Immature natural killer cell (primary cell): ENCODE data around the gene FAM209A. TPM values are rescaled to one million over a fixed set of nuclear protein-coding genes. Genes with fewer than 3 reads are reported as not detected.
"Not testable (repeated sequence)": the region's sequence is repeated elsewhere in the genome, so short reads cannot be mapped to it uniquely, and the experiment has no call there.

ENCODE experiments used
- DNase-seq, 3 donors: peaks; one replicate each; pipeline ENCODE4 v3.0.0; 2022; ENCODE audit warnings: mixed read lengths in 1 of 3
- H3K27ac Mint-ChIP-seq, 6 donors: one replicate each; pipeline ENCODE4 v1.8.0; 2020; ENCODE audit warnings: mixed read lengths in 6 of 6, mild to moderate bottlenecking in 5 of 6, inconsistent platforms in 4 of 6, moderate library complexity in 3 of 6
- H3K27me3 Mint-ChIP-seq, 3 donors: one replicate each; pipeline ENCODE4 v1.8.0; 2020 to 2021; ENCODE audit warnings: low read depth in 3 of 3, mild to moderate bottlenecking in 3 of 3, mixed read lengths in 3 of 3, moderate library complexity in 3 of 3, inconsistent platforms in 1 of 3
- H3K36me3 Mint-ChIP-seq, 3 donors: one replicate each; pipeline ENCODE4 v1.8.0; 2020; ENCODE audit warnings: mixed read lengths in 3 of 3, inconsistent platforms in 2 of 3, mild to moderate bottlenecking in 2 of 3
- H3K4me1 Mint-ChIP-seq, 2 donors: one replicate each; pipeline ENCODE4 v1.8.0; 2020; ENCODE audit warnings: inconsistent platforms in 2 of 2, mild to moderate bottlenecking in 2 of 2, mixed read lengths in 2 of 2, moderate library complexity in 1 of 2
- H3K4me3 Mint-ChIP-seq, 5 donors: one replicate each; pipeline ENCODE4 v1.8.0; 2020; ENCODE audit warnings: mild to moderate bottlenecking in 5 of 5, mixed read lengths in 5 of 5, inconsistent platforms in 3 of 5, moderate library complexity in 3 of 5
- H3K9me3 Mint-ChIP-seq, 6 donors: one replicate each; pipeline ENCODE4 v1.8.0; 2020; ENCODE audit warnings: mild to moderate bottlenecking in 6 of 6, mixed read lengths in 6 of 6, inconsistent platforms in 4 of 6, moderate library complexity in 3 of 6
- polyA plus RNA-seq, 3 donors: library from polyadenylated mRNA; unstranded; fragments of 300-500 nt; fragmentation: Illumina TruSeq; gene quantifications; one replicate each; pipeline ENCODE4 v1.2.3, GENCODE V29; 2021

The FAM209A gene, protein sequence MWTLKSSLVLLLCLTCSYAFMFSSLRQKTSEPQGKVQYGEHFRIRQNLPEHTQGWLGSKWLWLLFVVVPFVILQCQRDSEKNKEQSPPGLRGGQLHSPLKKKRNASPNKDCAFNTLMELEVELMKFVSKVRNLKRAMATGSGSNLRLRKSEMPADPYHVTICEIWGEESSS
- under 1 TPM in 2 of 3 donors, not detected in 1; 0.39 to 0.57 TPM for polyA plus RNA-seq

DNA sequence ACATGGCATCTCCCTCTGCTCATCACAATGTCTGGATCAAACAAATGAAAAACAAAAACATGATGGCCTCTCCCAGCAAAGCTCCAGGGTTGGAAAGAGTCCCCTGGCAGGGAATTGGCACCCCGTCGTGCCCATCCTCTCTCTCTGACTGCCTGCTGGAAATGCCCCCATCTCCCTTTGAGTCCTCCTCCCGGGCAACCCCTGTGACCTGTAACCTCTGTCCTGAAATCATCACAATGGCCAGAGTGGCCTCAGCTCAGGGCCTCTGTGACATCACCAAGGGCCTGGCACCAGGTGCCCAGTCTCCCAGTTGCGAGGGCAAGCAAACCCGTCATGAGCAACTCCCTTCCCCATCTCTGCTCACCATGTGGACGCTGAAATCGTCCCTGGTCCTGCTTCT lies at the start of gene FAM209A:
Gene FAM209A (plus strand): TSS at position 301 of the 400 bp plus-strand sequence. CDS start 65 bp downstream, at position 366.
- Mint-ChIP-seq H3K9me3 (peaks cover 15 to 26% (median 17%) of the 10 kb centered on the region in 6 donors), H3K36me3 (peaks cover 16 to 34% (median 33%) of the 10 kb centered on the region in 3 donors)
- not testable (repeated sequence) for H3K27ac Mint-ChIP-seq, H3K4me3 Mint-ChIP-seq, H3K27me3 Mint-ChIP-seq, H3K4me1 Mint-ChIP-seq, DNase-seq

DNA sequence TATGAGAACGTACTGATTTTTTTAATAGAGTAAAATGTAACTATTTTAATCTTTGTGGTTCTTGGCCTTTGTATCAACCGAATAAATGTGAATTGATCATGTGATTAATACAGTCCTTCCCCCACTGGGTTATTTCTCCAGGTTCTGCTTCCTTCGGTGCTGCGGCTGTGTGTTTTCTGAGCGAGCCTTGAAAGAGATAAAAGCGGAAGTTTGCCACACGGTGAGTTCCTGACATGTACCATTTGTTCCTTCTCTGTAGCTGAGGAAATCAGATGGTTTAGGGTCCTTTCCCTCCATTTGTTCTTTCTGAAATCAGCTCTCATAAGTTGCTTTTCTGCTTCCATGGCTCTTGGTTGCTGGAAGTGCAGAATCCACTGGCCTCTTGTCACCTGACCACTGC lies 40.6 kb upstream of the FAM209A start:
- H3K36me3 Mint-ChIP-seq = peaks cover 13 to 64% (median 34%) of the 10 kb centered on the region in 3 donors
- H3K27ac Mint-ChIP-seq = peak overlapping the region in 4 of 6 donors; percentile 3 to 82 (median 42)
- DNase-seq = no peak
- H3K9me3 Mint-ChIP-seq = peaks cover 0 to 2% (median 0%) of the 10 kb centered on the region in 6 donors
- H3K4me3 Mint-ChIP-seq = no peak overlapping the region
- peaks cover 0 to 2% (median 0%) of the 10 kb centered on the region in 3 donors for H3K27me3 Mint-ChIP-seq
- H3K4me1 Mint-ChIP-seq = peaks cover 9 to 56% of the 10 kb centered on the region in 2 donors

DNA sequence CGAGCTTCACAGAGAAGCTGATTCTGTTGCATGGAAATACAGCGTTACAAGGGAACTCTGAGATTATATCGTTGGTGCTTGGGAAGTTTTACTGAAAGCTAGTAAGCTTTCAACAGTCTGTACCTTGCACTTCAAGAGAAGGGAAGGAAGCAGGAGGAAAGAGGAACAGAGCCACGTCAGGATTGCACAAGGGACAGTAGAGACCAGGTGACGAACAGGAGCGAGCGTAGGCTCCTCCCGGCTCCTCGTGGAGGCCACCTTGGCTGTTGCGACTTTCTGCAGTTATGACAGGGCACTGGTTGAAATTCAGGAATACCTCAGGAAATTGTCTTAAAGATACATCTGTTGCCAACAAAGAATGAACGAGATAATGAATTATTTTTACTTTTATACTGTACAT lies 37.3 kb upstream of the FAM209A start:
- Mint-ChIP-seq H3K4me1 (peaks cover 9 to 46% of the 10 kb centered on the region in 2 donors), H3K9me3 (peaks cover 0 to 2% (median 0%) of the 10 kb centered on the region in 6 donors), H3K27me3 (no peaks in the 10 kb centered on the region), H3K36me3 (peaks cover 13 to 59% (median 30%) of the 10 kb centered on the region in 3 donors), H3K4me3 (no peak overlapping the region), H3K27ac (peak overlapping the region in 1 of 6 donors; percentile 6)
- no peak for DNase-seq

DNA sequence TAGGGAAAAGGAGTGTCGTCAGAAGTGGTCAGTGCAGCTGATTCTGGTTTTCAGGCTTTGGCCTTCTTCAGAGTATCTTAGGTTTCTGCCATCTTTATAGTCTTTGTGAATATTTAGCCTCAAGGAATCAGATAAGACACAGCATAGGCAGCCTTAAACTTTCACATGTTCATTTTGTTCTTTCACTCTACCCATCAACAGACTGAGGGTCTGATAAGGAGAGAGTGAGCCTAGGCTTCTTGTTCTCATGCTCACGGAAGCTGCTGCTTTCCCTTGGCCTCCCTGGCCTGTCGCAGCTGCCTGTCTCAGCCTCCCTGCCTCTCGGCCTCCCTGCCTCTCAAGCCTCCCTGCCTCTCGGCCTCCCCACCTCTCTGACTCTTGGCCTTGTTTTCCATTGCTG lies 36.0 kb upstream of the FAM209A start:
- Mint-ChIP-seq H3K27me3 (no peaks in the 10 kb centered on the region), H3K4me3 (no peak overlapping the region), H3K36me3 (peaks cover 16 to 56% (median 26%) of the 10 kb centered on the region in 3 donors), H3K27ac (peak overlapping the region; percentile 8 to 62 (median 24)), H3K9me3 (peaks cover 0 to 2% (median 0%) of the 10 kb centered on the region in 6 donors), H3K4me1 (peaks cover 8 to 39% of the 10 kb centered on the region in 2 donors)
- no peak for DNase-seq

DNA sequence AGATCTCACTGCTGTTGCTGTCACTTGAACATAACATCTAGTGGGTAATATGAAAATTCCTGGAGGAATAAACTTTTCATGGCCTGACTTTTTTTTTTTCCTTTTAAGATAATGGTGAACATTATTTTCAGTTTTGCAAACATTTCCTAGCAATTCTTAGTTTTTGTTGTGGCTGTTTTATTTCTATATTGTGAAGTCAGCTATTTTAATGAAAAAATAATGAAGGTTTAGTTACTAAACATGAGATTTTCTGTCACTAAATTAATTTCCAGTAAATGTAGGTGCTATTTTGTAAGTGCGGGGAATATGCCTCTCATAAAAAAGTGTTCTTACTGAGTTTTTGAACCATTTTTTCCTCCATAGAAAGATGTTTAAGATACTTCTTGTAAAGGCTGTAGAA lies 23.4 kb upstream of the FAM209A start:
- no peaks in the 10 kb centered on the region for H3K9me3 Mint-ChIP-seq
- peaks cover 12 to 30% of the 10 kb centered on the region in 2 donors for H3K4me1 Mint-ChIP-seq
- no peaks in the 10 kb centered on the region for H3K27me3 Mint-ChIP-seq
- H3K4me3 Mint-ChIP-seq = no peak overlapping the region
- H3K27ac Mint-ChIP-seq = no peak overlapping the region
- DNase-seq = no peak
- H3K36me3 Mint-ChIP-seq = peaks cover 14 to 18% (median 17%) of the 10 kb centered on the region in 3 donors

DNA sequence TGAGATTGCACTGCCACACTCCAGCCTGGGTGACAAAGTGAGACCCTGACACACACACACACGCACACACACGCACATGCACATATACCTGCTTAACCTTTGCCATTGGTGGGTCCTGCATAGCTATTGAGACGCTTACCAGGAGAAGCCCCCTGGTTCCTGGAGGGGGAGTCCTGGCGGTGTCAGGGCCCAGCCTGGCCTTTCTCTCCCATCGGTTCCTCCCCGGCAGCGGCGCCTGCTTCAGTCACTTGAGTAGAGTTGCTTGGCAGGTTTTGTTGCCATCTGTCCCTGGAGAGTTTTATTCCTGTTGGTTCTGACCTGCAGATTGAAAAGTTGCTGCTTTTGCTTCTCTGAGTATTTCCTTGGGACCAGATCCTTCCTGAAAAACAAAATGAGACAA lies 20.6 kb upstream of the FAM209A start:
- DNase-seq = no peak
- H3K4me3 Mint-ChIP-seq = no peak overlapping the region
- peaks cover 0 to 4% (median 0%) of the 10 kb centered on the region in 3 donors for H3K36me3 Mint-ChIP-seq
- H3K4me1 Mint-ChIP-seq = peaks cover 12 to 25% of the 10 kb centered on the region in 2 donors
- H3K27me3 Mint-ChIP-seq = no peaks in the 10 kb centered on the region
- no peak overlapping the region for H3K27ac Mint-ChIP-seq
- H3K9me3 Mint-ChIP-seq = no peaks in the 10 kb centered on the region

DNA sequence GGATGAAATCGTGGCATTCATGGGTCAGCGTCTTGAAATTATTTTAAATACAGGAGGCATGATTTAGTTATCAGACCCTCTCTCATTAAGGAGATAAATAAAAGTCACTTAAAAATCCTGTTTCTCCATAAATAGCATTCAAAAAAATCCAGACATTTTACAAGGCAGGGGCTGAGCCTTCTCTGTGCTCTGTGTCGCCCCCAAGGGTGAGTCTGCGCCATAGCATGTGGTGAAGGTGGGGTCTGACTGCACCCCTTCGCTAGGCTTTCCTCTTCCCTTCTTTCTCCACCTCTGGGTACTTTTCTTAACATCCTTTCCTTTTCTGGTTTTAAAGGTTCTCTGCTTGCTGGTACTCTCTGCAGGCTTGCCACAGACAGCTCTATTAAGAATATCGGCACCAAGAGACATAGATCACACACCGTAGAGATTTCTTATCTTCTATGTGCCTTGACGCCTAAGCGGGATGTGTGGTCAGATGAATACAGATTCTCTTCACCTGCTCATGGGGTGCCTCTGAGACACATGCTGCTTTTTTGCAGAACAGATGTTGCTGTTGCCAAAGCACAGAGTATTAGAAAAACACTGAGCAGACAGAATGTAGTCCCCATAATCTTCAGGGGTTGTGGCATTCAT lies 20.1 kb upstream of the FAM209A start:
- peak in 2 of 3 donors; percentile 4 to 11 for DNase-seq
- Mint-ChIP-seq H3K36me3 (peaks cover 0 to 4% (median 0%) of the 10 kb centered on the region in 3 donors), H3K27me3 (no peaks in the 10 kb centered on the region), H3K9me3 (no peaks in the 10 kb centered on the region), H3K4me1 (peaks cover 12 to 25% of the 10 kb centered on the region in 2 donors), H3K27ac (peak overlapping the region in 1 of 6 donors; percentile 26), H3K4me3 (no peak overlapping the region)

DNA sequence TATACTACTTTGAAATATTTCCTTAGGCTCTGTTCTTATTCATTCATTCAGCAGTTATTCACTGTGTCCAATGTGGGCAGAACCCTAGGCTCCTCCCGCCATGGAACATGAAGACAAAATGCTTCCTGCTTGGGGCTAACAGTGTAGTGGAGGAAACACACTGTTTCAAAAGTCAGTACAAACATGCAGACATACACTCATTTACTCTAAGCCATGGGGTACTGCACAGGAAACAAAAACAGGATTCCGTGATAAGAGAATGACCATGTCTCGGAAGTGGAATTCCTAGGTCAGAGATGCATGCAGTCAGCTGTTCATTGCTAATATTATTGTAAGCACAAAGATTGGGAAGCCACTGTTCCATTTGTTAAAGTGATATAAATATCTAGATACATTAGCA lies 18.4 kb upstream of the FAM209A start:
- Mint-ChIP-seq H3K36me3 (peaks cover 0 to 4% (median 0%) of the 10 kb centered on the region in 3 donors), H3K4me1 (peaks cover 12 to 31% of the 10 kb centered on the region in 2 donors), H3K27ac (peak overlapping the region in 2 of 6 donors; percentile 14 to 48), H3K9me3 (no peaks in the 10 kb centered on the region), H3K27me3 (no peaks in the 10 kb centered on the region), H3K4me3 (no peak overlapping the region)
- no peak for DNase-seq

DNA sequence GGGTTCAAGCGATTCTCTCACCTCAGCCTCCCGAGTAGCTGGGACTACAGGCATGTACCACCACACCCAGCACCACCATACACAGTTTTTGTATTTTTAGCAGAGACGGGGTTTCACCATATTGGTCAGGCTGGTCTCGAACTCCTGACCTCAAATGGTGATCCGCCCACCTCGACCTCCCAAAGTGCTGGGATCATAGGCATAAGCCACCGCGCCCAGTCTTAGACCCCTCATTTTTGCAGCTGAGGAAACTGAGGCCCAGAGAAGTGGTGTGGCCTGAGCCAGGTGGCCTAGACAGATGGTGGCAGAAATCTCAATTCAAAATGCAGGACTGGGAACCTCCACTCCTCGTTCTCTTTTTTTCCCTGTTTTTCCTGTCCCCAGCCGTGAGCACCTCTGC lies 12.6 kb upstream of the FAM209A start:
- no peak for DNase-seq
- H3K27ac Mint-ChIP-seq = no peak overlapping the region
- no peaks in the 10 kb centered on the region for H3K27me3 Mint-ChIP-seq
- H3K36me3 Mint-ChIP-seq = peaks cover 9 to 21% (median 15%) of the 10 kb centered on the region in 3 donors
- peaks cover 0 to 2% (median 0%) of the 10 kb centered on the region in 6 donors for H3K9me3 Mint-ChIP-seq
- H3K4me3 Mint-ChIP-seq = no peak overlapping the region
- H3K4me1 Mint-ChIP-seq = peaks cover 0 to 6% of the 10 kb centered on the region in 2 donors

DNA sequence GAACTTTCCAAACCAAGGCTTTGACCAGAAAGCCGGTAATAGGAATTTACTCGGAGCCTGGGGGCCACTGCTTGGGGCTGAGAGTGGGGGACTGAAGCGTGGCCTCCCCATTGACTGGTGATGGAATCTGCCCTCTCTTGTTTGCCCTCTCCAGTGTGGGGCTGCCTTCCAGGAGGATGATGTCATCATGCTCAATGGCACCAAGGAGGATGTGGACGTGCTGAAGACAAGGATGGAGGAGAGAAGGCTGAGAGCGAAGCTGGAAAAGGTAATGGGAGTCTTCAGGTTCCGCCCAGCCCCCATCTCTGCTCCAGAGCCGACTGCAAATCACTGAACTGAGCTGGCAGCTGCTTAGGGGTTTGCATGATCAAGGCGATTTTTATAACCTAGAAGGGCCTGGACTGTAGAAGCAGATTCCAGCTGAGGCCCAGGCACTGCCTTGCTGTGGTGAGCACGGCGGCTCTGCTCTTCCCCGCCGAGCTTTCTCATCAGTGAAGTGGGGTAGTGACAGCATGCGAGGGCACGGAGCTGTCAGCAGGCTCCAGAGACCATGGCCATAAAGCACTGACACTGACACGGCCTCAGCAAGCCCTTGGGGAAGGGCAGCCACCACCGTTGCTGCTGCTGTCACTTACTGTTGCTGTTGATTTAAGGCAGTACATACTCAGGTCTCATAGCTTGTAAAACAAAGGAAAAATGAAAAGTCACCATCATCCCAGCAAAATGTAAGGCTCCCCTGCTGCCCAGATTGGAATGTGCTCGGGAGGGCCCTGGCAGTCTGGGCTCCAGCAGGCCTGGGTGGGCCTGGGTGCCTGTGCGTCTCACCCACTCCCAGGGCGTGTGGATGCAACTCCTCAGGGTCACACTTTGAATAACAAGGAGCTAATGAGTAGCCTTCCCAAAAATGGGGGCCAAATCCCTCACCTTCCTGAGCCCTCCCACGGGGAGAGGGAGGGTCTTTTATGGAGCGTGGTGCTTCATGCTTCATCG lies 11.1 kb upstream of the FAM209A start:
- H3K27ac Mint-ChIP-seq = no peak overlapping the region
- H3K4me1 Mint-ChIP-seq = peaks cover 0 to 6% of the 10 kb centered on the region in 2 donors
- H3K27me3 Mint-ChIP-seq = no peaks in the 10 kb centered on the region
- no peak for DNase-seq
- peaks cover 22 to 37% (median 22%) of the 10 kb centered on the region in 3 donors for H3K36me3 Mint-ChIP-seq
- no peak overlapping the region for H3K4me3 Mint-ChIP-seq
- peaks cover 0 to 2% (median 0%) of the 10 kb centered on the region in 6 donors for H3K9me3 Mint-ChIP-seq

DNA sequence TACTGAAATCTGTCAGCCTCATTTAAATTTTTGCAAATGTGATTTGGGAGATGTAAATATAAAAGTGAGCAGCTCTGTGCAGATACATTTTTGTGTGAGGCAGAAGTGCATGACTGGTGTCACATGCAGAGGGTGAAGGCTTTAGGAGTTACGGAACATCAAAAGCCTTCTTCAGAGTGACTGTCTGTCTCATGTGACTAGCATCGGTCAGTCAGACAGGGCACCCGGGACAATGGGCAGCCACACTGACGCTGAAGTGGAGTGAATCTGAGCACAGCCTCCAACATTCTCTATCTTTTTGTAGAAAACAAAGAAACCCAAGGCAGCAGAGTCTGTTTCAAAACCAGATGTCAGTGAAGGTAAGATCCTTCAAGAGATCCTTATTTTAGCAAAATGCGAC lies 7.9 kb upstream of the FAM209A start:
- H3K27ac Mint-ChIP-seq = peak overlapping the region in 1 of 6 donors; percentile 19
- H3K4me3 Mint-ChIP-seq = no peak overlapping the region
- DNase-seq = no peak
- H3K36me3 Mint-ChIP-seq = peaks cover 45 to 68% (median 52%) of the 10 kb centered on the region in 3 donors
- H3K4me1 Mint-ChIP-seq = no peaks in the 10 kb centered on the region
- no peaks in the 10 kb centered on the region for H3K27me3 Mint-ChIP-seq
- H3K9me3 Mint-ChIP-seq = peaks cover 10 to 24% (median 19%) of the 10 kb centered on the region in 6 donors

DNA sequence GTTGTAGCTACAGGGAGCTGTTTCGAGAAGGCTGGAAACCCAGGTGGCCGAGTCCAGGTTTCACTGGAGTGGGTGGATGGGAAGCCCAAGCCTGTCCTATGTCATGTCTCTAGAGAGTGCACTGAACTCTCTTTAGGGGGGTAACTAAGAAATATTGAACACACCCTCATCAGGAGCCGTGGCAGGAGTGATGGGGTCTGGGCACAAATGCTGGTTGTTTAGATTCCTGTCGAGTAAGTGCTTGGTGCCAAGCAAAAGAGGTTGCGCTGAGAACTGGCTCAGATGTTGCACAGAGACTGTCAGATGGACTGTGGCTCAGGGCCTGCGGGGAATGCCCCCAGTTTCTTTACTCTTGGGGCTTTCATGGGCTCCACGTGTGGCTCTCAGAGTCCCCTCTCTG lies 7.3 kb upstream of the FAM209A start:
- H3K4me3 Mint-ChIP-seq = no peak overlapping the region
- no peaks in the 10 kb centered on the region for H3K27me3 Mint-ChIP-seq
- H3K27ac Mint-ChIP-seq = no peak overlapping the region
- H3K4me1 Mint-ChIP-seq = no peaks in the 10 kb centered on the region
- peaks cover 9 to 26% (median 22%) of the 10 kb centered on the region in 6 donors for H3K9me3 Mint-ChIP-seq
- no peak for DNase-seq
- H3K36me3 Mint-ChIP-seq = peaks cover 46 to 73% (median 58%) of the 10 kb centered on the region in 3 donors

DNA sequence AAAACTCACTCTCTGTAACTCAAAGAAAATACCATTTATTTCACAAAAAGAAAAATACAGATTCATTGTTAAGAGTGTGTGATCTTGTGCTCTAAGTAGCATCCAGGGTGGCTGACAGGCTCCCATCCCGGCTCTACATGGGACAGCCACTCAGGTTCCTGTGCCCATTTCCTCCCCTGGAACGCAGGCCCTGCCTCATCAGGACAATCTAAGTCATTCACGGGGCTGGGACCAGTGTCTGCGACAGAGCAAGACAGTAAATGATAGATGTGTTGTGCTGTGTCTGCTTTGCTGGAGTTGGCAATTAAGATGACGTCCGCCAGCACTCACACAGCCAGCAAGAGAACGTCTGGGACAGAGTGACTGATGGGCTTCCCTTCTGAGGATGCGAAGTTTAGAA lies 6.9 kb upstream of the FAM209A start:
- no peak overlapping the region for H3K4me3 Mint-ChIP-seq
- no peak overlapping the region for H3K27ac Mint-ChIP-seq
- no peak for DNase-seq
- no peaks in the 10 kb centered on the region for H3K27me3 Mint-ChIP-seq
- peaks cover 9 to 26% (median 22%) of the 10 kb centered on the region in 6 donors for H3K9me3 Mint-ChIP-seq
- H3K4me1 Mint-ChIP-seq = no peaks in the 10 kb centered on the region
- H3K36me3 Mint-ChIP-seq = peaks cover 46 to 75% (median 58%) of the 10 kb centered on the region in 3 donors
